KBM-7 (cell line): ENCODE measurements around the gene UGDH.
"Not testable (repeated sequence)": the region's sequence is repeated elsewhere in the genome, so short reads cannot be mapped to it uniquely, and the experiment has no call there.

Experiments
- DNase-seq: peaks from one replicate; pipeline ENCODE4 v3.0.0-alpha.2; 2015
- in situ Hi-C: fragments of 300-500 bp; cut with MboI; formaldehyde crosslinking; loops from 2 replicates; pipeline ENCODE4 v1.14.3; 2020; ENCODE audit warnings: low sequenced_read_pairs, low pct_unique_long_range_greater_than_20kb, mixed read lengths

The UGDH gene

DNA sequence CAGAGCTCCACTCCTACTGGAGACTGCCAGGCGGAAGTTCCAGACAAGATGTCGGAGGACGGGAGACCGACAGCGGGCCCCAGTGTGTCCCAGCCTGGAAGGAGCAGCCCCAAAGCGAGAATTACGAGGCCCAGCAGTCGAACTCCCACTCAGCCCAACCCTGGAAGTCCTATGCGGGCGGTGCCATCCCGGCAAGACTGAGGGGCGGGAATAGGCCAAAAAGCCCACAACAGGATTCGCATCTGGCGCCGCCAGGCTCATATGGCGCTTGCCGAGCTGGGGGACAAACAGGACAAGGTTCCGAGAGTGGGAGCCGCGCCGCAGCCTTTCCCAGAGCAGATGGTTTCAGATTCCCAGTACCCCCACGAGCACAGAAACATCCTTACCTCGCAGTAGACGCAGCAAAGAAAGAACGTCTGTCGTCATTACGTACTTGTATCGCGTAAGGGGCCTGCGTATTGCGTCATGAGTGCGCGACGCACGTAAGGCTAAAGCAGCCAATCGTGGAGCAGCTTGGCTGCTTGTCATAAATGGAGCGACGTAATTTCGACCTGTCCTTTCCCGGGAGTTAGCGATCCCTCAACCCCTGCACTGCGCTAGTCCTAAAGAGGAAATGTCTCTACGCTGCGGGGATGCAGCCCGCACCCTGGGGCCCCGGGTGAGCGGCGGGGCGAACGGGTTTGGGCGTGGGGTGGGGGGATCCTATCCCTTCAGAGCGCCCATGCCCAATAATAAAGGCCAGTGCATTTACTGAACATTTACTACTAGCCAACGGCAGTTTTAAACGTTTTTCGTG is 68.5 kb downstream of the UGDH start, which contains the start of the genes LIAS and RPL9:
Gene LIAS, plus strand, starts transcription at position 552 of the 796 bp plus-strand sequence. Its CDS starts 62 bp downstream, at position 614.
Gene RPL9, minus strand, starts transcription at position 418 of the 796 bp plus-strand sequence. CDS start 483 bp downstream, outside the sequence.
- in situ Hi-C loops, result no loop called here
- DNase-seq, result peak; percentile 98

DNA sequence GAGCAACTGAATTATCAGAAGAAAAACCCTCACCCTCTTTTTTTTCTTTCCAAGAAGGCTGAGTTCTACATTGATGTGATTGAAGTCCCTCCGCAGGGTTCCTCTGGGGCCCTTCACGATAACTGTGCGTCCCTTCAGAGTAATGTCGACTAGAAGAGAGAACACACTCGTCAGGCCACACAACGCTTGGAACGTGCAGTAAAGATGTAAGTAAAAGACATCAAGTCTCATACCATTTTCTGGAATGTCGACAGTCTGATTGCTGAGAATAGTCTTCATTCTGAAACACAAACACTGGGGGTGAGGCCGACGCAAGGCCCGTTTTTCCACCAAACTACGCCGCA is 69.1 kb downstream of the UGDH start:
- DNase-seq, in situ Hi-C loops: not testable (repeated sequence)

DNA sequence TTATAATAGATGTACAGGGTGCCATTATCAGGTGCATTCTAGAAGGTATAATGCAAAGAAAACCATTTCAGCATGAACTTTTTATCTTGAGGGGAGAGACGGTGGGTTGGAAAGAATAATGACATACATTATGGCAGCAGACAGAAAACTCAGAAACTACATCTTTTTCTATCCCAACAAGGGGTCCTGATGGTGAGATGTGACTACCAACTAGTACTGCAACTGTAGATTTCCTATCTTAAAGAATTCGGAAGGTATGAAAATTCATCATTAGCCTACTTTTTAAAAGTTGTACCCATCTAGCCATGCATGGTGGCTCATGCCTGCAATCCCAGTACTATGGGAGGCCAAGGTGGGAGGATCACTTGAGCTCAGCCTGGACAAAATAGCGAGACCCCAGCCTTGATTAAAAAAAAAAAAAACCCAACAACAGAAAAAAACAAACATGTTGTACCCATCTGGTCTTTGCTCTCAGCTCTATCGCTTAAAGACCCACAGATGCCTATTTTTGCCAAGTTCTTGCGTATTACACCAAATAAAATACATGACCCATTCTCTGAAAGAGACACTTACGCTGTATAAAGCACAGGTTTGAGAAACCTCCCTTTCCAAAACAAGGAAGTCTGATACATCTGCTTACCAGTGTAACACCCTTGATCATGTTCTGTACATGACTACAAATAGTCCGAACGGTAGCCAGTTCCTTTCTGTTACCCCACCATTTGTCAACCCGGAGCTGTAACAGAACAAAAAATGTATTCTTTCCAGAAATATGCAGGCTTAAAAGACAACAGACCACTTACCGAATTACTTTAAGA is 70.1 kb downstream of the UGDH start:
- in situ Hi-C loops, result no loop called here
- DNase-seq, result peak; percentile 28

DNA sequence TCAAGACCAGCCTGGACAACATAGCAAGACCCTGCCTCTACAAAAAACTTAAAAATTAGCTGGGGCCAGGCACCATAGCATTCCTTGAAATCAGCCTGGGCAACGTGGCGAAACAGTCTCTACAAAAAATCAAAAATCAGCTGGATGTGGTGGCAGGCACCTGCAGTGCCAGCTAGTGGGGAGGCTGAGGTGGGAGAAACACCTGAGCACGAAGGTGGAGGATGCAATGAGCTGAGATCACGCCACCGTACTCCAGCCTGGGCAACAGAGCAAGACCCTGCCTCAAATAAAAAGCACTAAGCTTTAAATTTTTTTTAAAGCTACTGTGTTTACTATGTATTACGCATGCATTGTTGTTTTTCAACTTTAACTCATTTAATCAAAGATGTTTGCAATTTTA is 71.8 kb downstream of the UGDH start:
- DNase-seq, result no peak
- in situ Hi-C loops, result no loop called here

DNA sequence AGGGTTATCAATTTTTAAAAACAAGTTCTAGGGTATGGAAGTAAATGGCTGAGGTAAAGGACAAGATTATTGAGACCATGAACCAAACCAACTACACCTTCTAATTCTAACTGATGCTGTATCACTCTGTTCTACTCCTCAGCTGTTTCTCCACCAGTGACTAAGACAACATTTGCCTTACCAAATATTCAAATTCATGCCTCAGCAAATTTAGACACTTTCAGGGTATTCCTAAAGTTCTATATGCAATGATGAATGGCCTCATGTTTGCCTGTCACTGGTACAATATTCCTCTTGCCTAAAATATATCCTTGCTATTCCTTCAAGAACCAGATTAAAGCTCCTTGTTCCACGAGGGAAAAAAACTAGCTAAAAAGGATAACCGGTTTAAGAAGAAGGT is 73.5 kb downstream of the UGDH start:
- DNase-seq, result no peak
- in situ Hi-C loops, result no loop called here

- DNase-seq, result no peak
- in situ Hi-C loops, result no loop called here
These were observed 74.2 kb downstream of the UGDH start for GRCh38 chr4:39452860-39453587.

DNA sequence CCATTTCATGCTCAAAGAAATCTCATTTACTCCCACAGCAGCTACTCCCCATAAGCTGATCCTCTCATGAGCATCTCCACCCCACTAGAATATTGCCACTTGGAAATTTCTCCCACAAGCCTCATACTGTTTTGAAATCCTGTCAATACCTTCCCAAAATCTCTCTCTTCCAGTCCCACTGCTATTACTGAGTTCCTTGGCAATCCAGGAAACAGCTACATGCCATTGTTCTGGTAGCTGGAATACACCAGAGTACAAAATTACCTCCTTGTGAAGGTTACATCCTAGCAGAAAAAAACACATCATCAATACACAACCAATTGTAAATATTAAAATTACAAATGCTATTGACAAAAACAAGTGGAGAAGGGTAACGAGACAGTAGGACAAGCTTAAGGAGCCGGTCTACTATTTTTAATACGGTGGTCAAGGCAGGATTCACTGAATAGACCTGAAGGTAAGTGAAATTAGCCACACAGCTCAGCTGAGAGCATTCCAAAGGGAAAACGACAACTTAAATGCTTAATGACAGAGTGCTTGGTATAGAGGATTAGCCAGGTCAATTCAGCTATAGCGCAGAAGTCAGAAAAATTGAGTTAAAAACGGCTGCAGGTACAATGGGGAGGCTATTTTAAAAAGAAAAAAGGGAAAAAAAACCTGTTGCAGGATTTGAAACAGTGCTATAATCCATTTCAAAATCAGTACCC is 74.9 kb downstream of the UGDH start:
- in situ Hi-C loops, result no loop called here

GRCh38 chr4:39451423-39452023 is 75.7 kb downstream of the UGDH start:
- in situ Hi-C loops, result no loop called here
- no peak for DNase-seq

More for the DNA sequence above, 74.9 kb downstream of the UGDH start:
- DNase-seq, result peak; percentile 19

DNA sequence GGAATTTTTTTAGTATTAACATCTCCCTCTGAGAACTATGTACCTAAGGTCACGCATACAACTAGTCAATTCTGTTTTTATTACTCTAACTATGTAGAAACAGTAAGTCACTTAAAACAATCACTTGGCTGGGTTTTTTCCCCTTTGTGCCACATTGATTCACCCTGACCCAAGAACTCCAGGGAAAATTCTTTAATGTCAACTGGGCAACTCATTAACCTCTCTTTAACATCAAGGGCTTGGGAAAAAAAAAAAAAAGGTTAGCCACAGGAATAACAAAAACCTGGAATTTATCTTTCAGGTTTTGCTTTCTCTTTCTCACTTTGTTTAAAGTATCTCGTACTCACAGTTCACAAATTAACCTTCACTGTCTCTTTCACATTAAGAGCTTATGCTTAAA is 76.6 kb downstream of the UGDH start:
- in situ Hi-C loops, result no loop called here
- peak; percentile 15 for DNase-seq
